Right ventricle myocardium inferior (tissue), 1 donor: ENCODE data around the gene TAX1BP1. TPM values are rescaled to one million over a fixed set of nuclear protein-coding genes. Genes with fewer than 3 reads are reported as not detected.
"Not testable (repeated sequence)": the region's sequence is repeated elsewhere in the genome, so short reads cannot be mapped to it uniquely, and the experiment has no call there.

Experiments used
- ATAC-seq: fragments of 200-7000 bp; cut with Tn5 transposase; one replicate; pipeline ENCODE4 v1.9.1; 2020; ENCODE audit warnings: mild to moderate bottlenecking, moderate library complexity
- DNase-seq: peaks from one replicate; pipeline ENCODE4 v3.0.0; 2021; ENCODE audit errors: missing footprints
- intact Hi-C: fragments of 100-400 bp; cut with DNase I; formaldehyde crosslinking; loops from one replicate; pipeline ENCODE4 v1.11.0; 2022
- total RNA-seq: library from RNA; stranded (reverse); fragmentation: NEBNext Ultra II Directional; extraction: Animal tissue kit (Norgen Biotek cat#: 25700); gene quantifications from one replicate; pipeline ENCODE4 v1.2.1, GENCODE V29; 2021
- donor health status: DM: no; HTN: yes; CAD: no; lungs with severe emphysema.

TAX1BP1 gene
- total RNA-seq, 1 donor from 2014 or later = 169 TPM

DNA sequence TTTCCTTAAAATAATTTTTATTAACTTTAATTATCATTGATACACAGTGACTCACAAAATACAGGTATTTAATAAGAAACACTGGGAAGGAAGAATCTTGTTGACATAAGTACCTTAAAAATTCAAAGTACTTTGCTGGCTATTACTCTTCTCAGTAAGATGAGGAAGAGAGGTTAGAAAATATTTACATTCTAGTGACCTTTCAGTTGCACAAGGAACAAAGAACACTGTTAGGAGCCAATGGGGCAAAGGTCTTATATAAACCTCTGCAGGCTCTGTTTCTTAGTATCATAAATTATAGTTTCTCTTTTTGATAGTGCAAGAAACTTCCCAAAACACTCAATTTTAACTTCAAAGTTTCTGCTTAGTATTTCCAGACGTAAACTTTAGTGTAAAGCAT lies 4.8 kb upstream of the TAX1BP1 start:
- ATAC-seq (no peak), DNase-seq (no peak)
- intact Hi-C loops = no loop called here

DNA sequence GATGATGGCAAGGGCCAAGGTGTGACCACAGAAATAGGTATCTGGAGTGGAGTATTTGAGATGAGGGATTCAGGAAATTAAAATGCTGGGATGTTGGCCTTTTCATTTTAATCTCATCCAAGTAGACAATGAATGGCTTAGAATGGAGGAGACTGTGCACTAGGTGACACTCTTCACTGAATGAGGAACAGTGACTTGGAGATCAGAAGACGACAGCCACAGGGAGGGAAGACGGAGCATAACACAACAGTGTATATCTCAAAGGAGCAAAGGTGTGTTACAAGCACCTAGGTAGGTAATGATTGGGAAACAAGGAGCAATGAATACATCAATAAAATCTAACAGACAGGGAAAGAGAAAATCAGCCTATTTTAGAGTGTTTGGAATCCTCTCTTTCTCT lies 4.1 kb upstream of the TAX1BP1 start:
- DNase-seq (no peak), ATAC-seq (no peak)
- intact Hi-C loops = no loop called here

DNA sequence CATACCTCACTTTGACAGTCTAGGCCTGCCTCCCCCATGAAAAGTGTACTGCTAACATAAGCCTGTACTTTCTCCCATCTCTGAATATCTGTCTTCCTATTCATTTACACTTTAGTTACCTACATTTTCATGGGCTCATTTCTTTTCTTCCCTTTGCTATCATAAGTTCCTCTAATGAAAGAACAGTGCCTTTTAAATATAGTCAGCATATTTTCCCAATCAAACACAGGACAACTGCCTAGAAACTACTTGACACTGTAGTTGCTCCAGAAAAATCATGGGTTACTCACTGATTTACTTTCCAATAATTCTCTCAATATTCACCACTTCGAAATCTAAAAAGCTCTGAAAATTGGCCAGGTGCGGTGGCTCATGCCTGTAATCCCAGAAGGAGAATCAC lies 2.8 kb upstream of the TAX1BP1 start:
- DNase-seq = no peak
- intact Hi-C loops = no loop called here
- no peak for ATAC-seq

DNA sequence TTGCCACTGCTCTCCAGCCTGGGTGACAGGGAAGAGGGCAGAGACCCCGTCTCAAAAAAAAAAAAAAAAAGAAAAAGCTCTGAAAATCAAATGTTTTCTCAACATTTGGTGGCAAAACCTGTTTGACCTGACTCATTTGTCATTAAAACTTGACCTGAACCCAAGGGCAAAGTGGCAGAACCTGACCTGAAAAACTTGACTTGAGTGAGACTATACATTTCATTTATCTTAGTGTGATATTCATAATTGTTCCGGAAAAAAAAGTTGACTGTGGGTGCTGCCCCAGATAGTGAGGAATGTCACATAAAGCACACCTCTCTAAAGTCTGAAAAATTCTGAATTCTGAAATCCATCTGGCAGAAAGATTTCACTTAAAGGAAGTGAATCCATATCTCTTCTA lies 2.3 kb upstream of the TAX1BP1 start:
- no peak for DNase-seq
- intact Hi-C loops = no loop called here
- ATAC-seq = no peak

DNA sequence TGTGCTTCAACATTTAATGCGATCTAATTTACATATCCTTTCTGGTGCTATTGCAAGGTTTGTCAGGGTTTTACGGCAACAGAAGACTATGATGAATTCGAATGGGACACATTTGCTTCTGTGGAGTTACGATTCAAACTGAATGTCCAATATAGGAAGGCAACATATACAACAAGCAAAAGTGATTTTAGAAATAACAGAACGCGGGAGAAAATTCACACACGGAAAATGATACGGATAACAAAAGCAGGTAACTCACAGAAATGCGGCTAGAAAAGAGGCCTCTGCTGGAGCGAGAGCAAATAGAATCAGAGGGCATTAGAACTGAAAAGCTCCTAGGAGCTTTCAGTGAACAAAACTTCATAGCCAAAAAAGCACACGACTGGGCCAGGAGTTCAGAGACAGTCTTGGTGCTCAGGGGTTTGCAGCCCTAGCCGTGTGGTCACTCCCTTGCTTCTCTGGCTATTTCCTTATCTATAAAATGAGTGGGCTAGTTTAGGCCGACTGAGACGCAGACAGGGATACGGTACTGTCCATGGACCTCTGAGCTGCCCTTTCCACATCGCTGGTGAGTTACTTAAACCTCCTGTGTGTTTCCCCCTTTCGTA lies 557 bp upstream of the TAX1BP1 start:
- intact Hi-C loops = no loop called here
- ATAC-seq (peak; percentile 59), DNase-seq (no peak)

DNA sequence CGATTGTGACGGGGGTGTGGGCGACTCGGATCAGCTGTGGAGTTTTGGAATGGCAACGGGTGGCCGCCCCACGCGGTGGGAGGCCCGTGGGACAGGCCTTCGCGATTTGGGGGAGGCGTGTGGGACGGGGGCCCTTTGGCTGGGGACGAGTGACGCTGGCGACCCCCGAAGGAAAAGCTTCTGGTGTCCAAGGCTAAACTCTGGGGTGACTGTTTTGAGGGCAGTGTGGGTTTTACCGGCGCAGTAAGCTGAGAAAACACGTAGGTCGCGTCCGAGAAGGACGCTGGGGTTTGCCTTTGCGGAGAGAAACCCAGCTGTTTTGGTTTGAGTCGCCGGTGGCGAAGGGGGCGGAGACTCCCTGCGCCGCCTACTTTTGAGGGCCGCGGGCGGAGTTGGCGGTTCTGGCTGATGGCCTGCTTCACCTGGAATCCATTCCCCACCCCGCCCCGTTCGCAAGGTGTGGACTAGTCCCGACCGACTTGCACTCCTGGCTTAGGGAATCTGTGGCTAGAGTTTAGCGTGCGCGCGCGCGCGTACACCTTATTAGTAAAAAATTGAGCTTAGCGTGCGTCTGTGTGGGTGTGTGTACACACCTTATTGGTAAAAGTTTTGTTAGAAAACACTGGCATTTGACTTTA lies 606 bp downstream of the TAX1BP1 start:
- peak; percentile 83 for ATAC-seq
- intact Hi-C loops = loop anchor here (1.0 to 10.0 kb wide), 3 partner anchors 77 to 354 kb away; no protein-coding TSS in a partner anchor
- DNase-seq = peak; percentile 91

DNA sequence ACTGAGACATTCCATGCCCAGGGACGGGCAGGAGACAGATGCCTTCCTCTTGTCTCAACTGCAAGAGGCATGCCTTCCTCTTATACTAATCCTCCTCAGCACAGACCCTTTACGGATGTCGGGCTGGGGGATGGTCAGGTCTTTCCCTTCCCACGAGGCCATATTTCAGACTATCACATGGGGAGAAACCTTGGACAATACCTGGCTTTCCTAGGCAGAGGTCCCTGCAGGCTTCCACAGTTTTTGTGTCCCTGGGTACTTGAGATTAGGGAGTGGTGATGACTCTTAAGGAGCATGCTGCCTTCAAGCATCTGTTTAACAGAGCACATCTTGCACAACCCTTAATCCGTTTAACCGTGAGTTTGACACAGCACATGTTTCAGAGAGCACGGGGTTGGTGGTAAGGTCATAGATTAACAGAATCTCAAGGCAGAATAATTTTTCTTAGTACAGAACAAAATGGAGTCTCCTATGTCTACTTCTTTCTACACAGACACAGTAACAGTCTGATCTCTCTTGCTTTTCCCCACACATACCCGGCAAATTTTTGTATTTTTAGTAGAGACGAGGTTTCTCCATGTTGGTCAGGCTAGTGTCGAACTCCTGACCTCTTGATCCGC lies 2.2 kb downstream of the TAX1BP1 start:
- DNase-seq, ATAC-seq: not testable (repeated sequence)
- intact Hi-C loops = loop anchor here (10.0 kb wide), 1 partner anchor 353 kb away; no protein-coding TSS in a partner anchor

DNA sequence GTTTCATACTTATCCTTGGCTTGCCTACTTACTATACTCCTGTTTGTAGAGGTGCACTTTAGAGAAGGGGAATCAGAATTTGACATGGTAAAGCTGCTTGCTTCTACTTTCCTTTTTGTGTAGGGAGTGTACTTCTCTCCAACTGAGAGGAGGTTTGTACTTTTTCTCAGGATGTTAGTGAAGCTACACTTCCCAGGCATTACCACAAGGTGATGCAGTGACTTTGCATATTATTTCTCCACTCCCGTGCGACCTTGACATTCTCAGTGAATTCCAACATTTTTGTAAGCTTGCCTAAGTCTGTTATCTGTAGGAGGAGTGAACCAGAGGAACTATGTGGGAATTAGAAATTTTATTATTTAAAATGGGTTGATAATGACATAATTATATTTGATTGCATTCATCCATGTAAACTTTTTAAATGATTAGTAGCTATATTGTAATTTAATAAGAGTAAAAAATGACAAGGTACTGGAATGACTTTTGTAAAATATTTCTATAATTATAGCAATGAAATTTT lies 5.2 kb downstream of the TAX1BP1 start:
- no peak for ATAC-seq
- DNase-seq = no peak
- intact Hi-C loops = loop anchor here (10.0 kb wide), 1 partner anchor 350 kb away; no protein-coding TSS in a partner anchor

DNA sequence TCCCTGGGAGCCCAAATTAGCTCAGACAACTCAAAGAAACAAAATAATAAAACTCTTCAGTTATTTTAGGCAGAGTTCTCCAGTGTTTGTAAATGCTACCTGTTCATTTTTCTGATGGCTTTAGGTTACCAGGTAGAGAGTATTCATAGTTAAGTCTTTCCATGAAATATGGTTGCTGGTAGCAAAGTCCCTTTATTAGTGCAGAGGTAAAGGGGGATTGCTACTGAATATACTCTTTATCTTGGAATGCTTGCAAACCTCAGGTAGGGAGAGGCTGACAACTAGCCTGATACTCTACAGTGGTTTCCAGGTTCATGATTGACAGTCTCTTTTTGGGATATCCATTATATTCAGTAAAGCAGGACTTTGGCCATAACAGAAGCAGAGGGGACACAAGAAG lies 6.5 kb downstream of the TAX1BP1 start:
- DNase-seq (no peak), ATAC-seq (no peak)
- intact Hi-C loops = loop anchor here (10.0 kb wide), 1 partner anchor 348 kb away; no protein-coding TSS in a partner anchor

DNA sequence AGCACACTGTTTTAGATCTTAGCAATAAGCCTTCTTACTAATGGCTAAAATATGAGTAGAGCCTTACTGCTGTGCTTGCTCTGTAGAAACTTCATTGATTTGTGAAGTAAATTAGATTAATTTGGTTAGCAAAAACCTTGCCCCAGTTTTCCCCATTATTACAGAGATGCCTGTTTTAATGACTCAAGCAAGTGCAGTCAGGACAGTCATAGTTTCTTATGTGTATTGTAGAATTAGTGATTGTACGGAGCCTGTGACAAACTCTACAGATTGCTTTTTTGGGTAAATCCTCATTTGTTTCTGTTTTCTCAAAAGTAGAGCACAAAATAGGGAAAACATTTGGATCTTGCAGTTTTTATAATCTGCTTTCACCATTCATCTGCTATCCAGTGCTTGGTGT lies 7.0 kb downstream of the TAX1BP1 start:
- DNase-seq = no peak
- ATAC-seq = no peak
- intact Hi-C loops = loop anchor here (10.0 kb wide), 1 partner anchor 348 kb away; no protein-coding TSS in a partner anchor

DNA sequence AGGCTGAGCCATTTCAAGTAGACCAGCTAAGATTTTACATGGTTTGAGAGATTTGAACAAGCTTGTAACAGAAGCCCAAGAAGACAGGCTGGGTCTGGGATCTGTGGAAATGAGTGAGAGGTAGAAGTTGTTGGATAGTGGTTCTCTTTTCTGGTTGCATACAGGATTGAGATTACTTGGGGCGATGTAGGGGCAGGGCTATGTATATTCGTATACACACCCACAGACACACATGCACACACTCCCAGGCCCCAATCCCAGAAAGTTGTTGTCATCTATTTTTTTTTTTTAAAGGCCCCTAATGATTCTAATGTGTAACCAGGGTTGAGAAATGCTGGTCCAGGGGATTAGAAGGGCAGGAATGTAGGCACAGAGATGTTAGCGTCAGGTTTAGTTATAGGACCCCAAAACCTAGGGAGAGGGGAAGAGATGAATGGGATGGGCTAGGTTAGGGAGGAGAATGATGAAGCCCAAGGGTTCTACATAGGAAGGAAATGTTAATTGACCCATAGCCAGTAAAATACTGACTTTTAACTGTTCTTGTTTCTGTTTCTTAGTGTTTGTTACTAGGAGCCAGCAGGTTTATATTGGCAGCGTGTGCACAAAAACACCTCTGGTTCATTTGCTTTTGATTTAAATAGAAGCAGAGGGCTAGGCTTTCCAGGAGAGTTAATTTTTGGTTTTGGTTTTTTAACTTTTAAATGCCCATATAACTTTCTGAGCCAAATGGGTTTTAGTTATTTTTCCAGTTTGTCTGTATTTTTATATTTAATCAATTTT lies 7.8 kb downstream of the TAX1BP1 start:
- DNase-seq (no peak), ATAC-seq (no peak)
- intact Hi-C loops = loop anchor here (10.0 kb wide), 1 partner anchor 347 kb away; no protein-coding TSS in a partner anchor

DNA sequence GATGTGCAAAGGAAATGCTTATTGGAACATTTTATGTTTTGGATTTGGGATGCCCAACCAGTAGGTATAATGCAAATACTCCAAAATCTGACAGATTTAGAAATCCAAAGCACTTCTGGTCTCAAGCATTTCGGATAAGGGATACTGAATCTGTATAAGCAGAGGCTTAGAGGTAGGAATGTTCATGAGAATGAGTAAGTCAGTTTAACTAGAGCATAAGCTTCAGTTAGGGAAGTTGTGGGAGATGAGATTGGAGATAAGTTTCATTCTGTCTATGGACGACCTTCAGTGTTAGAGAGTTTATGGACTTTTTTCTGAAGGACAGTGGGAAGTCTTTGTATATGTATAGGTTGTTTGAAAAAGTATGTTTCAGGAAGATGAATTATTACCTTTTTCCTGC lies 10.4 kb downstream of the TAX1BP1 start:
- ATAC-seq = no peak
- intact Hi-C loops = no loop called here
- DNase-seq = no peak

DNA sequence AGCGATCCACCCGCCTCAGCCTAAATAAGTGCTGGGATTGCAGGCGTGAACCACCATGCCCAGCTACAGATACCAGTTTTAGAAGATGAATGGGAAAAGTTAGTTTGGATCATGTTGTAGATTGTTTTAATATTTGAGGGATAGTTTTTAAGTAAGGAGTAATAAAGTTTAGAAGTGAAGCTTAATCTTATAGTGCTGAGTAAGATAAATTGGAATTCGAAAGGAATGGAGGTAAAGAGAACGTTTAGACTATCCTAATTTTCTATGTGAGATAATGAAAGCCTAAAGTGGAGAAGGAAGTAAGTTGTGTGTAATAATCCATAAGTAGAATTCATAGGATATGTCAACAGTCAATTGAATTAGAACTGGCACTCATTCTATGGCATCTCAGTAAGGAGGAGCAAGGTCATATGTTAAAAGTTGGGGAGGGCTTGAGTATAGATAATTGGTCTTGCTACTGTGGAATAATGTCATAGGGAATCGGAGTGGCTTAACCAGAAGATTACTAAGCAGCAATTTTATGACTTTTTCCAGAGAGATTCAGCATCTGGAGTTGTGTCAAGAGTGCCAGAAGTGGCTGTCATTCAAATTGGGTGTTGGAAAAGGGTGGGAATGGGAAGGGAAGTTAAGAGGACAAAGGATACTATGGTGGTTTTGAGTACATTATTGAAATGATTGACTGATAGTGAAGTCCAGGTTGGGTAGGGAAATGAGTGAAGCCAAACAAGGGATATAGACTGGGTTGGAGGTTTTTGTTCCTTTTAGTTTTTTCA lies 12.1 kb downstream of the TAX1BP1 start:
- ATAC-seq = no peak
- intact Hi-C loops = no loop called here
- DNase-seq = no peak

DNA sequence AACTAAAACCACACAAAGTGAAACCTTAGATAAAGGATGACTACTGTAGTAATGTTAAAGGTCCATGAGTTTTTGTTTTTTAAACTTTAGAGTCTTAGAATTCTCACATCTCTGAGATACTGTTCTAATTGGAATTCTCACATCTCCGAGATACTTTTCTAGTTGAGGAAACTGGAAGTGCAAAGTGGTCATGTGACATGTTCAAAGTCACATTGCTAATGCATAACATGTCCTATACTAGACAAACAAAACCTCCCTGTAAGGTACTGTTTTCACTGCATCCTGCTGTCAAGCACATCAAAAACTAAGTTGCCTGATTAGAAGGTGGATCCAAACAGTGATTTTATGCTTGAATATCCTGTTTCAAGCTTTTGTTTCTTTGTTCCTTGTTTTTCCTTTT lies 13.9 kb downstream of the TAX1BP1 start:
- intact Hi-C loops = no loop called here
- DNase-seq = no peak
- ATAC-seq = no peak

DNA sequence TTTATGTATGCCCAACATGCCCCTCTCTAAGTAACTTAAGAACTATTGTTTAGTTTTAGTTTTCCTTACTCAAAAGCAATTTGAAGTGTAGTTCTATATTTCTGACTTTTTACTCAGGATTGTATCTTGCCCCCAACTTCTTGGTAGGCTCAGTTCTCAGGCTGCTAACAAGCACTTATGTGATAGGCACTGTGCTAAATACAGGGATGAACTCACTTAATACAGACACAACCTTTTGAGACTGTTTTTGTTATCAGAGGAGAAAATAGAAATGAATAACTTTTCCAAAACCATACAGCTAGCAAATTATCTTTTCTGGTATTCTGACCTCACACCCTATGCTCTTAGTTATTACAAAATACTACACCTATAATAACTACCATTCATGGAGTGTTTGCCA lies 16.3 kb downstream of the TAX1BP1 start:
- no peak for ATAC-seq
- DNase-seq = no peak
- intact Hi-C loops = no loop called here

DNA sequence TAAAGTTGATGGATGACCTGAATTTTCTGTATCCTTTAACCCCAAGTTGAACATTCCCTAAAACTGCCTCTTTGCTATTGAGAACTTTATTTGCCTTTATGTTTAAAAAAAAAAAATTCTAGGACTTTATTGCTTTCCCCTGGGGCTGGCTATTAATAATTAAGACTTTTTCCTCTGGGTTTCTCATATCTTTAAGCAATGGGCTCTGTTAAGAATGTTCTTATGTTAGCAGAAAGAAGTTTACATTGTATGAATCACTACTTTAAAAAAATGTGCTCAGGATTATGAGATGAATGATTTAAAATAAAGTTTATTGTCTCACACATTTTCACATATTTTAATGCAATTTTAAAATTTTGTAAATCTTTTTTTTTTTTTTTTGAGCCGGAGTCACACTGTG lies 19.5 kb downstream of the TAX1BP1 start:
- ATAC-seq (no peak), DNase-seq (no peak)
- intact Hi-C loops = no loop called here

DNA sequence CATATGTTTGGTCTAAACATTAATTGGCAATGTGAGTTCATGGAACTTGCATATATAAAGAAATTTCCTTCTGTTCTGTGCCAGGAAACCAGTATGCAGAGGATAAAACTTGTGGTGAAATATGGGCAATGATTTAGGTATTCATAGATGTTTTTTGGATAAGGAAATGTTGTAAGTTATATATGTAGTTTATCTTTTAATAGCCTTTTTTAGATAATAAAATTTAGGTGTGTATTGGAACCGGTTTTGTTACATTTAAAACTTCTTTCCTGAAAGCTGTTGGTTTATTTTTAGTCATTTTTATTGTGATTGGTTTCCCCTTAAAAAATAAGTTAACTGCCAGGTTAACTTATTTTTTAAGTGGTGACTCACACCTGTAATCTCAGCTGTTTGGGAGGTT lies 22.1 kb downstream of the TAX1BP1 start:
- ATAC-seq (no peak), DNase-seq (no peak)
- intact Hi-C loops = no loop called here

DNA sequence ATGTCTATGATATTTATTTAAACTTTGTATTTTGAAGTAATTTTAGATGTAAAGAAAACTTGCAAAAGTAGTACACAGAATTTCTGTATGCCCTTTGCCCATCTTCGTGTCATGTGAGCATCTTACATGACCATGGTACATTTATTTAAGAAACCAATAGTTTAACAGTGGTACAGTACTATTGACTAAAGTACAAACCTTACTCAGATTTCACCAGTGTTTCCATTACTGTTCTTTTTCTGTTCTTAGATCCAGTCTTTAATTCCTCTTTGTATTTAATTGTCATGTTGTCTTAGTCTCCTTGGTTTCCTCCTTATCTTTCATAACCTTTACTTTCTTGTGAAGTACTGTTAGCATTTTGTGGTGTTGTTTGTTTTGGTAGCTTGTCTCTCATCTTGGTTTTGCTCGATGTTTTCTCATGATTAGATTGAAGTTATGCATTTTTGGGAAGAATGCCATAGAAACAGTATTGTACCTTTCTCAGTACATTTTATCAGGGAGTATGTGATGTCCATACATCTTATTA lies 24.1 kb downstream of the TAX1BP1 start:
- ATAC-seq = no peak
- DNase-seq = no peak
- intact Hi-C loops = no loop called here
